ENCODE measurements around the gene KY.

GRCh38 chr3:134614955-134615354, 35.9 kb downstream of the KY start:
- TF ChIP-seq CTCF (IDR thresholded peaks at IDR 0.05) (no peak), POLR2A (IDR thresholded peaks at IDR 0.05) (no peak)
